ENCODE measurements around the gene ITPRIP. TPM values are rescaled to one million over a fixed set of nuclear protein-coding genes. Genes with fewer than 3 reads are reported as not detected.
A peak's percentile ranks its signal among the peaks of the same experiment; 100 is the strongest.

ITPRIP gene
- polyA plus RNA-seq, 1 experiment, result 18.8 TPM

- Histone ChIP-seq H3K4me3 (ENCODE audit: low read depth, low read length) (no peak overlapping the region), H3K27ac (ENCODE audit: low read depth, low read length) (no peak overlapping the region), H3K9me3 (ENCODE audit: control insufficient read depth, insufficient read depth, low read length) (peaks cover 5% of the 10 kb centered on the region; the same call in 1 of the 2 replicates), H3K27me3 (ENCODE audit: control insufficient read depth, insufficient read depth, low read length) (no peaks in the 10 kb centered on the region)
- ChIA-PET CTCF (interaction anchor here (0.6 to 6.9 kb wide), 4 partner anchors 10 to 559 kb away, joined by 3 to 85 read pairs (median 6); no protein-coding TSS in a partner anchor), POLR2A (interaction anchor here (0.6 kb wide), 1 partner anchor 36 kb away, joined by 3 read pairs; the partner anchor contains the start of gene ITPRIP)
- DNase-seq (ENCODE audit: low read depth, low spot score), result no peak
- no peak for TF ChIP-seq CTCF (IDR thresholded peaks at IDR 0.05; ENCODE audit: low read depth, low read length)
These were observed 36.2 kb downstream of the ITPRIP start for GRCh38 chr10:104301907-104302690.

- no peak for TF ChIP-seq CTCF (IDR thresholded peaks at IDR 0.05; ENCODE audit: low read depth, low read length)
- POLR2A ChIA-PET, result interaction anchor here (1.0 to 1.4 kb wide), 4 partner anchors 30 to 46 kb away, joined by 4 to 6 read pairs (median 5); partner anchors contain the start of genes GSTO1 and ITPRIP
- H3K9me3 ChIP-seq (ENCODE audit: control insufficient read depth, insufficient read depth, low read length), result peaks cover 5% of the 10 kb centered on the region; the same call in 1 of the 2 replicates
- peak; percentile 93 for DNase-seq (ENCODE audit: low read depth, low spot score)
- H3K27ac ChIP-seq (ENCODE audit: low read depth, low read length), result peak overlapping the region; percentile 100
- CTCF ChIA-PET, result interaction anchor here (0.8 to 3.4 kb wide), 5 partner anchors 9 to 50 kb away, joined by 3 to 50 read pairs (median 31); partner anchors contain the start of gene ITPRIP
- peak overlapping the region; percentile 48 for H3K4me3 ChIP-seq (ENCODE audit: low read depth, low read length)
- no peaks in the 10 kb centered on the region for H3K27me3 ChIP-seq (ENCODE audit: control insufficient read depth, insufficient read depth, low read length)
These were observed 37.5 kb downstream of the ITPRIP start for GRCh38 chr10:104300736-104301292.

GRCh38 chr10:104300002-104300735 lies 38.1 kb downstream of the ITPRIP start:
- no peak for TF ChIP-seq CTCF (IDR thresholded peaks at IDR 0.05; ENCODE audit: low read depth, low read length)
- Histone ChIP-seq H3K27me3 (ENCODE audit: control insufficient read depth, insufficient read depth, low read length) (no peaks in the 10 kb centered on the region), H3K4me3 (ENCODE audit: low read depth, low read length) (peak overlapping the region; percentile 48), H3K27ac (ENCODE audit: low read depth, low read length) (peak overlapping the region; percentile 100), H3K9me3 (ENCODE audit: control insufficient read depth, insufficient read depth, low read length) (peaks cover 5% of the 10 kb centered on the region; the same call in 1 of the 2 replicates)
- peak; percentile 94 for DNase-seq (ENCODE audit: low read depth, low spot score)
- CTCF ChIA-PET, result interaction anchor here (0.8 to 3.4 kb wide), 8 partner anchors 9 to 53 kb away, joined by 3 to 50 read pairs (median 13); partner anchors contain the start of genes CFAP58 and ITPRIP
- POLR2A ChIA-PET, result interaction anchor here (1.0 to 1.4 kb wide), 4 partner anchors 30 to 46 kb away, joined by 4 to 6 read pairs (median 5); partner anchors contain the start of genes GSTO1 and ITPRIP

- H3K9me3 ChIP-seq (ENCODE audit: control insufficient read depth, insufficient read depth, low read length), result peaks cover 5% of the 10 kb centered on the region; the same call in 1 of the 2 replicates
- peak overlapping the region; percentile 100 for H3K27ac ChIP-seq (ENCODE audit: low read depth, low read length)
- ChIA-PET POLR2A (interaction anchor here (0.7 to 1.0 kb wide), 4 partner anchors 35 to 45 kb away, joined by 3 to 6 read pairs (median 4); partner anchors contain the start of genes GSTO1 and ITPRIP), CTCF (interaction anchor here (0.9 to 3.4 kb wide), 13 partner anchors 7 to 54 kb away, joined by 3 to 50 read pairs (median 6); partner anchors contain the start of genes CFAP58 and ITPRIP)
- H3K4me3 ChIP-seq (ENCODE audit: low read depth, low read length), result peak overlapping the region; percentile 41
- TF ChIP-seq CTCF (IDR thresholded peaks at IDR 0.05; ENCODE audit: low read depth, low read length), result no peak
- no peak for DNase-seq (ENCODE audit: low read depth, low spot score)
- no peaks in the 10 kb centered on the region for H3K27me3 ChIP-seq (ENCODE audit: control insufficient read depth, insufficient read depth, low read length)
These were observed 39.0 kb downstream of the ITPRIP start for GRCh38 chr10:104299031-104299904.
